ENCODE measurements around the gene STAT5B. TPM values are rescaled to one million over a fixed set of nuclear protein-coding genes. Genes with fewer than 3 reads are reported as not detected.

Gene STAT5B
- total and polyA plus RNA-seq, 2 of the 8 experiments (the other 6 are each of a cell fraction or from before 2014, with no cell fraction given), result 35.3 to 52.6 TPM

DNA sequence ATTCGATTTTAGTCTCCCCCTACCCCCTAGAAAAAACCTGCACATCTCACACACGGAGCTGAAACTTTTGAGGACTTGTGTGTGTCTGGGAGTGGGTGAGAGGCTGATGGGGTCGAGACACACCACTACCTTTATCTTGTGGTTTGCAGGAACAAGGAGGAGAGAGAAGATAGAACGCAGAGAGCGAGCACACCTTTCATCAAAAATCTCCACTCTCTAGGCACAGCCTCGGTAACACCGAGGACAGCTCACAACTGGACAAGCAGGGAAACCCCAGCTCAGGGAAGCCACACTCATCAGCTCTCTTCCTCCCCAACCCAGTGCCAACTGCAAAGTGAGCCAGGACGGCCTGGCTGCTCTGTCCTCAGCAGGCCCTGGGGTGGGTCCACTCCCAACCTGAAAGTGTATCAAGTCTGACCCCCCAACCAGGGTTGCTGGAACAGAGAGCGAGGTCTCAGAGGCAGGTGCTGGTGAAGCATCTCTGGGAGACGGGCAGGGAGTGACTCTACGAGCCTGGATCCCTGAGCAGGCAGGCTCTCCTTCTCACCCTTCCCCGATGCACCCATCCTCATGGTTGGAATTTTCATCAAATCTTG is 76.7 kb downstream of the STAT5B start:
- H3K4me2 ChIP-seq (ENCODE audit: insufficient read depth in 1 of 2, low read depth in 2 of 2, low read length in 2 of 2), result no peak overlapping the region
- no peak overlapping the region for H4K91ac ChIP-seq (replicated peaks; ENCODE audit: insufficient read length, low read length)
- H3K79me1 ChIP-seq (ENCODE audit: low read depth, low read length), result no peaks in the 10 kb centered on the region
- H3K18ac ChIP-seq (ENCODE audit: extremely low read depth, low read length), result no peak overlapping the region
- ChIA-PET POLR2A (ENCODE audit: partially characterized antibody) (interaction anchor here (1.1 to 1.2 kb wide), 2 partner anchors 11 to 112 kb away, joined by 3 read pairs; no protein-coding TSS in a partner anchor), CTCF (ENCODE audit: partially characterized antibody) (interaction anchor here (1.2 to 7.4 kb wide), 4 partner anchors 13 to 180 kb away, joined by 3 to 34 read pairs (median 8); partner anchors contain the start of gene NKIRAS2)
- H3K23me2 ChIP-seq (ENCODE audit: low read depth, low read length), result no peaks in the 10 kb centered on the region
- no peak overlapping the region for H3K23ac ChIP-seq (ENCODE audit: insufficient read length)
- DNase-seq (ENCODE audit: low read depth in 1 of 2, low spot score in 2 of 2) (no peak), FAIRE-seq (no peak)
- no peaks in the 10 kb centered on the region for H3K79me2 ChIP-seq (ENCODE audit: control insufficient read depth in 1 of 2, insufficient read depth in 2 of 2, low read length in 2 of 2)
- peaks cover 0 to 9% (median 4%) of the 10 kb centered on the region in 4 experiments; a peak in 5 of 8 replicates for H3K36me3 ChIP-seq (ENCODE audit: control insufficient read depth in 2 of 4, insufficient read depth in 4 of 4, low read length in 3 of 4)
- no peaks in the 10 kb centered on the region for H3K27me3 ChIP-seq (replicated peaks in 1 of 4; ENCODE audit: control insufficient read depth in 3 of 4, extremely low read depth in 1 of 4, insufficient read depth in 3 of 4, low read length in 3 of 4)
- H2AK5ac ChIP-seq (ENCODE audit: low read depth, low read length), result no peak overlapping the region
- H2BK20ac ChIP-seq (ENCODE audit: low read length), result no peak overlapping the region
- no peak overlapping the region for H2AFZ ChIP-seq (ENCODE audit: low read length)
- H3K27ac ChIP-seq (ENCODE audit: low read depth, low read length), result no peak overlapping the region; the same call in 1 of the 2 replicates
- no peak overlapping the region for H2BK12ac ChIP-seq (ENCODE audit: low read depth, low read length)
- no peak overlapping the region for H4K5ac ChIP-seq (ENCODE audit: insufficient read length, low read depth, low read length)
- 0 out of 2 replicates have a peak overlapping the region, but pooled peaks have one; percentile 35 for H2BK5ac ChIP-seq (ENCODE audit: low read depth, low read length)
- H3K4me3 ChIP-seq (ENCODE audit: extremely low read depth in 1 of 4, insufficient read depth in 2 of 4, low read depth in 3 of 4, low read length in 4 of 4), result no peak overlapping the region
- no peak overlapping the region for H2BK15ac ChIP-seq (ENCODE audit: low read length)
- no peak overlapping the region for H3K56ac ChIP-seq (replicated peaks; ENCODE audit: insufficient read length, low read depth, low read length)
- H3K9ac ChIP-seq (replicated peaks in 1 of 4; ENCODE audit: extremely low read depth in 1 of 4, low read depth in 3 of 4, low read length in 3 of 4), result no peak overlapping the region
- H3K14ac ChIP-seq (ENCODE audit: insufficient read length), result no peak overlapping the region
- H3K4me1 ChIP-seq (replicated peaks in 1 of 4; ENCODE audit: control insufficient read depth in 3 of 4, insufficient read depth in 4 of 4, low read length in 3 of 4), result no peaks in the 10 kb centered on the region
- H2BK120ac ChIP-seq (replicated peaks; ENCODE audit: low read depth, low read length), result no peak overlapping the region
- no peaks in the 10 kb centered on the region for H3K9me3 ChIP-seq (ENCODE audit: insufficient read depth in 2 of 2, low read depth in 1 of 2, low read length in 1 of 2)
- H4K20me1 ChIP-seq (replicated peaks in 1 of 2; ENCODE audit: control insufficient read depth in 1 of 2, insufficient read depth in 2 of 2, low read length in 2 of 2), result no peaks in the 10 kb centered on the region
- WGBS, 2 experiments (ENCODE audit: extremely low coverage in 1 of 2, insufficient coverage in 1 of 2, insufficient read length in 1 of 2, insufficient replicate concordance in 2 of 2, low coverage in 1 of 2, low lambda C conversion rate in 2 of 2, missing lambda C conversion rate in 1 of 2), result 84% methylated on average over 12 of the region's 12 CpGs; no CpG with 5 or more reads in 1 of the 2 experiments
- H4K8ac ChIP-seq (ENCODE audit: extremely low read depth, insufficient read depth, low read length), result no peak overlapping the region
- no peak overlapping the region for H3K4ac ChIP-seq (replicated peaks; ENCODE audit: insufficient read length, low read depth, low read length)
- TF ChIP-seq, protein P1, sequence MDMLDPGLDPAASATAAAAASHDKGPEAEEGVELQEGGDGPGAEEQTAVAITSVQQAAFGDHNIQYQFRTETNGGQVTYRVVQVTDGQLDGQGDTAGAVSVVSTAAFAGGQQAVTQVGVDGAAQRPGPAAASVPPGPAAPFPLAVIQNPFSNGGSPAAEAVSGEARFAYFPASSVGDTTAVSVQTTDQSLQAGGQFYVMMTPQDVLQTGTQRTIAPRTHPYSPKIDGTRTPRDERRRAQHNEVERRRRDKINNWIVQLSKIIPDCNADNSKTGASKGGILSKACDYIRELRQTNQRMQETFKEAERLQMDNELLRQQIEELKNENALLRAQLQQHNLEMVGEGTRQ (IDR thresholded peaks at IDR 0.05; ENCODE audit: low read length), result no peak
- no peak for TF ChIP-seq PHF8 (conservative IDR thresholded peaks at IDR 0.05; ENCODE audit: low read depth, low read length)
- no peak for TF ChIP-seq SP2 (IDR thresholded peaks at IDR 0.05; ENCODE audit: low read length)
- TF ChIP-seq HDAC2 (IDR thresholded peaks at IDR 0.05; ENCODE audit: borderline replicate concordance in 1 of 2, low read depth in 2 of 2, low read length in 2 of 2), result no peak
- TF ChIP-seq SIN3A (conservative IDR thresholded peaks at IDR 0.05 in 1 of 2, IDR thresholded peaks at IDR 0.05 in 1 of 2; ENCODE audit: low read depth in 1 of 2, low read length in 2 of 2), result no peak
- TF ChIP-seq TCF12 (IDR thresholded peaks at IDR 0.05; ENCODE audit: low read depth, low read length), result no peak
- no peak for TF ChIP-seq CHD2 (IDR thresholded peaks at IDR 0.05; ENCODE audit: low read length)
- TF ChIP-seq BCL11A (IDR thresholded peaks at IDR 0.05; ENCODE audit: low read depth in 2 of 2, low read length in 2 of 2), result no peak
- TF ChIP-seq FOSL1 (IDR thresholded peaks at IDR 0.05; ENCODE audit: insufficient read depth, low read depth, low read length), result no peak
- no peak for TF ChIP-seq BACH1 (IDR thresholded peaks at IDR 0.05; ENCODE audit: low read length)
- no peak for TF ChIP-seq POU5F1 (IDR thresholded peaks at IDR 0.05; ENCODE audit: low read depth, low read length)

Measured in H1 (cell line).